ENCODE data around the gene SETD1A. TPM values are rescaled to one million over a fixed set of nuclear protein-coding genes. Genes with fewer than 3 reads are reported as not detected.

SETD1A gene
- total RNA-seq, 1 donor from 2014 or later, result 33.4 TPM

DNA sequence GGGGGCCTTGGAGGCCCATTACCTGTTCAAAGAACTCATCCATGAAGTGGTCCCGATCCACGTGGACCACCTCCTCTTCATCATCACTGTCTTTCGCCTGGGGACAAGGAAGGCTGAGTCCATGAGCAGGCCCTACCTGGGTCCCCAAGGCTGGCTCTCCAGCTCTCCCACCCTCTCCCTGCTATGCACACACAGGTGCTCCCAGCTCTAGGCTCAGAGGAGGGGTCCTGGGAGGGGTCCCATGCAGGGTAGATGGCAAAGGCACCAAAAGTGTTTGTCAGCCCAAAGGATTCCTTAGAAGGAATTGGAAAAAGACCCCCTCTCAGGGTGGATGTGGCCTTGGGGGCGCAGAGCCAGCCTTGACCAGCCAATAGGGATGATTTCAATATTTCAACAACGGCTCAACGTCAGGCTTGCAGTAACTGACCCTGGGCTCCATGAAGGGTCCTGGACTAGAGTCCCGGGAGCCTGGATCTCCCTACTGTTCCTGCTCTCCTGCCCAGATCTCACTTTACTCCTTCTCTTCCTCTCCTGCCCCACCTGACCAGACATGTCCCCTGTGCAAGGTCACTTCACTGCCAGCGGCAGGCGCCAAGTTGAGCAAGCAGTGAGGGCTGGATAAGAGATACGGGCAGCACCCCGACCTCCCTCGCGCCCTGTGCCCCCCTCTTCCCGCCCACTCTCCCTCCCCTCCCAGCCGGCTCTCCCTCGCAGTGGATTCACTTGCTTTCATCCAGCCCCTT, 44.1 kb downstream of the SETD1A start:
- Mint-ChIP-seq H3K27ac (ENCODE audit: unreplicated experiment) (peak overlapping the region; percentile 50), H3K4me3 (no peak overlapping the region), H3K9me3 (no peaks in the 10 kb centered on the region), H3K4me1 (peaks cover 9% of the 10 kb centered on the region), H3K27me3 (ENCODE audit: low read depth) (peaks cover 18% of the 10 kb centered on the region), H3K36me3 (ENCODE audit: low read depth) (no peaks in the 10 kb centered on the region)
- DNase-seq (ENCODE audit: low read depth, low spot score), result no peak
- TF ChIP-seq CTCF (conservative IDR thresholded peaks at IDR 0.05), result no peak

DNA sequence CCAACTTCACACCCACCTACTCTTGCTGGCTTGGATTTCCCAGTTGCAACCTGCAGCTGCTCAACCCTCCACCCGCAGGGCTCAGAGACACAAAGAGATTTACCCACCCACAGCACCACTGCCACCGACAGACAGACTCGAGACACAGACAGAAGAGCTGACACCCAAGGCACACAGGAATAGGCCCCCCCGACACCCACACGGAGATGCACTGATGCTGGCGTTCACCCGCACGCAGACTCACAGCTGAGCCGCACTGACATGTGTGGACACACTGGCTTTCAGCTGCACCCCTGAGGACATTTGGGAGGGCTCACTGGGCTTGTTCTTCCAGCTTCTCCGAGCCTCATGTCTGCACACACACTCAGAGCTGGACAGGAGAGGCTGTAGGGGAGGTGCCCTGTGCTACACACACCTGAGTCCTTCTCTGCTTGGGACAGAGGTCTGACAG, 44.7 kb downstream of the SETD1A start:
- Mint-ChIP-seq H3K27ac (ENCODE audit: unreplicated experiment) (peak overlapping the region; percentile 50), H3K4me3 (no peak overlapping the region), H3K9me3 (no peaks in the 10 kb centered on the region), H3K36me3 (ENCODE audit: low read depth) (no peaks in the 10 kb centered on the region), H3K4me1 (peaks cover 9% of the 10 kb centered on the region), H3K27me3 (ENCODE audit: low read depth) (peaks cover 14% of the 10 kb centered on the region)
- TF ChIP-seq CTCF (conservative IDR thresholded peaks at IDR 0.05), result no peak
- no peak for DNase-seq (ENCODE audit: low read depth, low spot score)

- no peaks in the 10 kb centered on the region for H3K36me3 Mint-ChIP-seq (ENCODE audit: low read depth)
- DNase-seq (ENCODE audit: low read depth, low spot score), result no peak
- no peak overlapping the region for H3K4me3 Mint-ChIP-seq
Measured at GRCh38 chr16:31002862-31003341, 45.3 kb downstream of the SETD1A start.

GRCh38 chr16:31003744-31004143, 46.2 kb downstream of the SETD1A start:
- Mint-ChIP-seq H3K9me3 (no peaks in the 10 kb centered on the region), H3K36me3 (ENCODE audit: low read depth) (no peaks in the 10 kb centered on the region), H3K27ac (ENCODE audit: unreplicated experiment) (no peak overlapping the region), H3K27me3 (ENCODE audit: low read depth) (peaks cover 3% of the 10 kb centered on the region), H3K4me3 (no peak overlapping the region), H3K4me1 (peaks cover 9% of the 10 kb centered on the region)
- no peak for DNase-seq (ENCODE audit: low read depth, low spot score)
- no peak for TF ChIP-seq CTCF (conservative IDR thresholded peaks at IDR 0.05)

More at GRCh38 chr16:31002862-31003341, 45.3 kb downstream of the SETD1A start:
- TF ChIP-seq CTCF (conservative IDR thresholded peaks at IDR 0.05), result no peak
- peaks cover 9% of the 10 kb centered on the region for H3K4me1 Mint-ChIP-seq
- no peaks in the 10 kb centered on the region for H3K9me3 Mint-ChIP-seq
- H3K27me3 Mint-ChIP-seq (ENCODE audit: low read depth), result peaks cover 9% of the 10 kb centered on the region
- no peak overlapping the region for H3K27ac Mint-ChIP-seq (ENCODE audit: unreplicated experiment)

- Mint-ChIP-seq H3K27ac (ENCODE audit: unreplicated experiment) (no peak overlapping the region), H3K9me3 (no peaks in the 10 kb centered on the region), H3K27me3 (ENCODE audit: low read depth) (peaks cover 5% of the 10 kb centered on the region), H3K4me1 (peaks cover 10% of the 10 kb centered on the region), H3K36me3 (ENCODE audit: low read depth) (no peaks in the 10 kb centered on the region), H3K4me3 (no peak overlapping the region)
- no peak for TF ChIP-seq CTCF (conservative IDR thresholded peaks at IDR 0.05)
- no peak for DNase-seq (ENCODE audit: low read depth, low spot score)
Measured at GRCh38 chr16:31004658-31005057, 47.1 kb downstream of the SETD1A start.
